Keratinocyte (primary cell): ENCODE measurements around the gene F5. TPM values are rescaled to one million over a fixed set of nuclear protein-coding genes. Genes with fewer than 3 reads are reported as not detected.

Experiments used
- DNase-seq: peaks from one replicate; pipeline ENCODE4 v3.0.0-alpha.2; 2011; ENCODE audit warnings: low read depth, missing footprints, low spot score
- FAIRE-seq: peaks from 2 replicates; lab custom pipeline; 2011; peaks lifted over from hg19 to GRCh38; lab: Jason Lieb, UNC
- H2AFZ ChIP-seq: 2 replicates; pipeline ENCODE4 v1.6.0; 2012; ENCODE audit warnings: low read length, control low read depth, inconsistent platforms; ENCODE audit not compliant: control insufficient read depth
- H3K27ac ChIP-seq: 2 replicates; pipeline ENCODE4 v1.5.1; 2011; ENCODE audit warnings: low read length; ENCODE audit not compliant: control insufficient read depth, insufficient read depth
- H3K27me3 ChIP-seq: 3 replicates; pipeline ENCODE4 v1.6.0; 2011; ENCODE audit warnings: low read length; ENCODE audit not compliant: control insufficient read depth, insufficient read depth; ENCODE audit errors: extremely low read depth
- H3K36me3 ChIP-seq, 2 experiments: 2 replicates in 1 of 2; 3 replicates in 1 of 2; pipeline ENCODE4 v1.5.1; 2011; ENCODE audit warnings: low read length in 2 of 2, mild to moderate bottlenecking in 1 of 2; ENCODE audit not compliant: control insufficient read depth in 2 of 2, insufficient read depth in 2 of 2; ENCODE audit errors: extremely low read depth in 1 of 2
- H3K4me1 ChIP-seq: 3 replicates; pipeline ENCODE4 v1.5.1; 2011; ENCODE audit warnings: low read length; ENCODE audit not compliant: control insufficient read depth, insufficient read depth; ENCODE audit errors: extremely low read depth
- H3K4me2 ChIP-seq: 3 replicates; pipeline ENCODE4 v1.6.0; 2011; ENCODE audit warnings: low read depth, low read length; ENCODE audit not compliant: control insufficient read depth, insufficient read depth; ENCODE audit errors: extremely low read depth
- H3K4me3 ChIP-seq, 3 experiments: fragments of 200-600 bp in 1 of 3; sonication (generic) in 1 of 3; 2 replicates in 2 of 3; 3 replicates in 1 of 3; pipeline ENCODE4 v1.5.1; 2011 to 2016; ENCODE audit warnings: low read length in 3 of 3, mild to moderate bottlenecking in 3 of 3, control low read depth in 2 of 3, inconsistent platforms in 1 of 3, low read depth in 1 of 3, mixed read lengths in 1 of 3, mixed run types in 1 of 3, moderate library complexity in 1 of 3; ENCODE audit not compliant: control insufficient read depth in 2 of 3, insufficient read depth in 2 of 3; ENCODE audit errors: extremely low read depth in 1 of 3
- H3K79me2 ChIP-seq: 2 replicates; pipeline ENCODE4 v1.6.0; 2012; ENCODE audit warnings: low read length; ENCODE audit not compliant: control insufficient read depth, insufficient read depth
- H3K9ac ChIP-seq: 3 replicates; pipeline ENCODE4 v1.6.0; 2011; ENCODE audit warnings: low read length; ENCODE audit not compliant: control insufficient read depth, insufficient read depth; ENCODE audit errors: extremely low read depth
- H3K9me1 ChIP-seq: 3 replicates; pipeline ENCODE4 v1.6.0; 2011; ENCODE audit warnings: low read length; ENCODE audit not compliant: control insufficient read depth, insufficient read depth; ENCODE audit errors: extremely low read depth
- H3K9me3 ChIP-seq: 2 replicates; pipeline ENCODE4 v1.5.1; 2012; ENCODE audit warnings: low read depth, low read length; ENCODE audit not compliant: control insufficient read depth
- H4K20me1 ChIP-seq: 3 replicates; pipeline ENCODE4 v1.6.0; 2011; ENCODE audit warnings: low read length; ENCODE audit not compliant: control insufficient read depth, insufficient read depth; ENCODE audit errors: extremely low read depth
- CTCF ChIP-seq, 3 experiments: IDR thresholded peaks in 1 of 3; conservative IDR thresholded peaks in 1 of 3; optimal IDR thresholded peaks in 1 of 3; 2 replicates in 2 of 3; 3 replicates in 1 of 3; pipeline versions ENCODE3 to v1.5.1; 2011; ENCODE audit warnings: low read length in 3 of 3, mild to moderate bottlenecking in 3 of 3, moderate library complexity in 2 of 3, control low read depth in 1 of 3, inconsistent platforms in 1 of 3; ENCODE audit not compliant: insufficient read depth in 2 of 3; ENCODE audit errors: extremely low read depth in 1 of 3
- EZH2 ChIP-seq: IDR thresholded peaks from one replicate; pipeline ENCODE4 v1.6.1; 2012; ENCODE audit warnings: inconsistent platforms, mild to moderate bottlenecking, low read length, moderate library complexity
- dilution Hi-C: fragments of 300-500 bp; cut with MboI; formaldehyde crosslinking; loops from one replicate; pipeline ENCODE4 v1.7.0; 2020; ENCODE audit warnings: low sequenced_read_pairs; ENCODE audit not compliant: extremely low pct_ligation_motif_present
- polyA plus RNA-seq, 5 experiments: library from polyadenylated mRNA; depleted of rRNA in 3 of 5; stranded (reverse) in 3 of 5; stranded (forward) in 1 of 5; unstranded in 1 of 5; fragments of >200 nt; gene quantifications; 1 replicate in 1 of 5; 2 replicates in 3 of 5; 3 replicates in 1 of 5; pipeline versions ENCODE4 v1.2.1 to v1.2.3, GENCODE V29; 2011 to 2012; ENCODE audit warnings: missing spikeins in 2 of 5, low read depth in 1 of 5, low replicate concordance in 1 of 5

Gene F5
- polyA plus RNA-seq, 1 donor (not counting 4 experiments of a cell fraction or from before 2014, with no cell fraction given), result 0.01 TPM

- H4K20me1 ChIP-seq, result no peaks in the 10 kb centered on the region
- H2AFZ ChIP-seq, result no peak overlapping the region
- peaks cover 11% of the 10 kb centered on the region for H3K4me1 ChIP-seq
- H3K27ac ChIP-seq, result no peak overlapping the region
- H3K9me1 ChIP-seq, result no peaks in the 10 kb centered on the region
- no peaks in the 10 kb centered on the region for H3K9me3 ChIP-seq
- peak overlapping the region; percentile 51 for H3K4me2 ChIP-seq
- no peak overlapping the region for H3K9ac ChIP-seq
- no peak overlapping the region for H3K4me3 ChIP-seq
- DNase-seq (no peak), FAIRE-seq (no peak)
- TF ChIP-seq EZH2, result no peak
- TF ChIP-seq CTCF (optimal IDR thresholded peaks at IDR 0.05 in 1 of 3, IDR thresholded peaks at IDR 0.05 in 1 of 3, conservative IDR thresholded peaks at IDR 0.05 in 1 of 3; ENCODE audit: extremely low read depth in 1 of 3, insufficient read depth in 2 of 3, low read length in 3 of 3), result no peak
- no peaks in the 10 kb centered on the region for H3K36me3 ChIP-seq
- no peaks in the 10 kb centered on the region for H3K79me2 ChIP-seq
- dilution Hi-C loops, result no loop called here
- H3K27me3 ChIP-seq, result no peaks in the 10 kb centered on the region
These were observed 20.7 kb downstream of the F5 start for GRCh38 chr1:169565335-169566271.

GRCh38 chr1:169563650-169564049, 22.6 kb downstream of the F5 start:
- dilution Hi-C loops, result no loop called here
- no peak for FAIRE-seq
- Histone ChIP-seq H3K9me3 (no peaks in the 10 kb centered on the region), H3K27me3 (no peaks in the 10 kb centered on the region), H2AFZ (no peak overlapping the region), H4K20me1 (no peaks in the 10 kb centered on the region), H3K27ac (no peak overlapping the region), H3K9me1 (no peaks in the 10 kb centered on the region), H3K4me3 (no peak overlapping the region), H3K36me3 (no peaks in the 10 kb centered on the region), H3K4me2 (no peak overlapping the region), H3K79me2 (no peaks in the 10 kb centered on the region), H3K4me1 (peaks cover 11% of the 10 kb centered on the region), H3K9ac (no peak overlapping the region)
- no peak for TF ChIP-seq EZH2
- no peak for TF ChIP-seq CTCF (optimal IDR thresholded peaks at IDR 0.05 in 1 of 3, IDR thresholded peaks at IDR 0.05 in 1 of 3, conservative IDR thresholded peaks at IDR 0.05 in 1 of 3; ENCODE audit: extremely low read depth in 1 of 3, insufficient read depth in 2 of 3, low read length in 3 of 3)
- no peak for DNase-seq
